ENCODE measurements around the gene FURIN.

The FURIN gene

DNA sequence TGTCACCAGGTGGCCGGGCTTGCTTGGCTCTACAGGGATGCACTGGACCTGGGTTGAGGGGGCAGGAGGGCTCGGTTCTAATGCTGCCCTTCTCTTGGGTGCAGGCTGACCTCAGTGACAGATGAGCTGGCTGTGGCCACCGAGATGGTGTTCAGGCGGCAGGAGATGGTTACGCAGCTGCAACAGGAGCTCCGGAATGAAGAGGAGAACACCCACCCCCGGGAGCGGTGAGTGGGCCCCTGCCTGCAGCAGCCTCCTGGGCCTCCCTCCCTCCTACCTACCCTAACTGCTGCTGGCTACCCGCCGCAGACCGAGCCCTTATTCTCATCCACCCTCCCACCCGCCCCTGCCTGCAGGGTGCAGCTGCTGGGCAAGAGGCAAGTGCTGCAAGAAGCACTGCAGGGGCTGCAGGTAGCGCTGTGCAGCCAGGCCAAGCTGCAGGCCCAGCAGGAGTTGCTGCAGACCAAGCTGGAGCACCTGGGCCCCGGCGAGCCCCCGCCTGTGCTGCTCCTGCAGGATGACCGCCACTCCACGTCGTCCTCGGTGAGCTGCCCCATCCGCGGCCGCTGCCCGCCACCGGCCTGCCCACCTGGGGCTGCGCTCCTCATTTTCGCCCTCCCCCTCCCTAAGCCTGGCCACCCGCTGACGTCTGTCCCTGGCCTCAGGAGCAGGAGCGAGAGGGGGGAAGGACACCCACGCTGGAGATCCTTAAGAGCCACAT is 21.5 kb downstream of the FURIN start:
- TF ChIP-seq CTCF (IDR thresholded peaks at IDR 0.05; ENCODE audit: control extremely low read depth, extremely low read depth, low read depth, missing control alignments) = no peak
- ChIA-PET POLR2A (interaction anchor here (0.5 kb wide), 1 partner anchor 295 kb away, joined by 4 read pairs; no protein-coding TSS in a partner anchor), CTCF (interaction anchor here (0.9 to 3.5 kb wide), 5 partner anchors 11 to 588 kb away, joined by 3 to 27 read pairs (median 4); partner anchors contain the start of genes HDDC3 and UNC45A)
- DNase-seq (ENCODE audit: extremely low spot score) = no peak

DNA sequence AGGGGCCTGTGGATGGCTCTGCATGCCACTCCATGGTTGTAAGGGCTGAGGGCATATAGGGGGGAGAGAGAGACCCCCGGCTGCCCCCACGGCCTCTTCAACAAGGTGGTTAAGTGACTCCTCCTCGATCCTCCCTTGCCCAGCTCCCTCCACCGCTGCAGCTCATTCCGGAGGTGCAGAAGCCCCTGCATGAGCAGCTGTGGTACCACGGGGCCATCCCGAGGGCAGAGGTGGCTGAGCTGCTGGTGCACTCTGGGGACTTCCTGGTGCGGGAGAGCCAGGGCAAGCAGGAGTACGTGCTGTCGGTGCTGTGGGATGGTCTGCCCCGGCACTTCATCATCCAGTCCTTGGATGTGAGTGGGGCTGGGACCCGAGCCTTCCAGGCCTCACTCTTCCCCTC is 22.5 kb downstream of the FURIN start:
- ChIA-PET POLR2A (no interaction called here), CTCF (interaction anchor here (1.4 to 3.5 kb wide), 3 partner anchors 10 to 571 kb away, joined by 3 to 27 read pairs (median 9); partner anchors contain the start of genes HDDC3 and UNC45A)
- TF ChIP-seq CTCF (IDR thresholded peaks at IDR 0.05; ENCODE audit: control extremely low read depth, extremely low read depth, low read depth, missing control alignments) = no peak
- no peak for DNase-seq (ENCODE audit: extremely low spot score)

GRCh38 chr15:90891346-90891949 is 23.1 kb downstream of the FURIN start:
- POLR2A ChIA-PET = no interaction called here
- no peak for DNase-seq (ENCODE audit: extremely low spot score)
- CTCF ChIA-PET = interaction anchor here (1.4 kb wide), 1 partner anchor 10 kb away, joined by 3 read pairs; no protein-coding TSS in a partner anchor
- no peak for TF ChIP-seq CTCF (IDR thresholded peaks at IDR 0.05; ENCODE audit: control extremely low read depth, extremely low read depth, low read depth, missing control alignments)

GRCh38 chr15:90892023-90892422 is 23.6 kb downstream of the FURIN start:
- TF ChIP-seq CTCF (IDR thresholded peaks at IDR 0.05; ENCODE audit: control extremely low read depth, extremely low read depth, low read depth, missing control alignments) = no peak
- DNase-seq (ENCODE audit: extremely low spot score) = no peak
- CTCF ChIA-PET = no interaction called here
- POLR2A ChIA-PET = no interaction called here

GRCh38 chr15:90892498-90893174 is 24.2 kb downstream of the FURIN start:
- POLR2A ChIA-PET = no interaction called here

More at GRCh38 chr15:90892498-90893174, 24.2 kb downstream of the FURIN start:
- no peak for TF ChIP-seq CTCF (IDR thresholded peaks at IDR 0.05; ENCODE audit: control extremely low read depth, extremely low read depth, low read depth, missing control alignments)
- CTCF ChIA-PET = interaction anchor here (1.2 kb wide), 2 partner anchors 10 to 41 kb away, joined by 5 to 7 read pairs; partner anchors contain the start of genes HDDC3 and MAN2A2
- DNase-seq (ENCODE audit: extremely low spot score) = no peak

Measured in GM10248 (cell line).